ENCODE data around the gene SCYGR2. TPM values are rescaled to one million over a fixed set of nuclear protein-coding genes. Genes with fewer than 3 reads are reported as not detected.
A peak's percentile ranks its signal among the peaks of the same experiment; 100 is the strongest.

SCYGR2 gene
- total RNA-seq, 1 experiment from 2014 or later: not detected

- Histone ChIP-seq H3K36me3 (replicated peaks; ENCODE audit: control insufficient read depth, insufficient read depth, low read length) (no peaks in the 10 kb centered on the region), H3K4me3 (ENCODE audit: insufficient read depth, low read depth, low read length) (no peak overlapping the region), H3K27me3 (ENCODE audit: control insufficient read depth, insufficient read depth, low read length) (no peaks in the 10 kb centered on the region)
- no peak for DNase-seq
Observed at GRCh38 chr2:227597036-227597435, 1.7 kb upstream of the SCYGR2 start.

GRCh38 chr2:227597998-227598397 is 695 bp upstream of the SCYGR2 start:
- H3K36me3 ChIP-seq (replicated peaks; ENCODE audit: control insufficient read depth, insufficient read depth, low read length): no peaks in the 10 kb centered on the region
- DNase-seq: peak; percentile 42
- H3K4me3 ChIP-seq (ENCODE audit: insufficient read depth, low read depth, low read length): no peak overlapping the region
- no peaks in the 10 kb centered on the region for H3K27me3 ChIP-seq (ENCODE audit: control insufficient read depth, insufficient read depth, low read length)

GRCh38 chr2:227602358-227602757 is 3.7 kb downstream of the SCYGR2 start:
- H3K27me3 ChIP-seq (ENCODE audit: control insufficient read depth, insufficient read depth, low read length): no peaks in the 10 kb centered on the region
- H3K4me3 ChIP-seq (ENCODE audit: insufficient read depth, low read depth, low read length): no peak overlapping the region
- no peaks in the 10 kb centered on the region for H3K36me3 ChIP-seq (replicated peaks; ENCODE audit: control insufficient read depth, insufficient read depth, low read length)
- DNase-seq: no peak

GRCh38 chr2:227606476-227606875 is 7.8 kb downstream of the SCYGR2 start:
- no peaks in the 10 kb centered on the region for H3K27me3 ChIP-seq (ENCODE audit: control insufficient read depth, insufficient read depth, low read length)
- no peak for DNase-seq
- H3K36me3 ChIP-seq (replicated peaks; ENCODE audit: control insufficient read depth, insufficient read depth, low read length): no peaks in the 10 kb centered on the region
- H3K4me3 ChIP-seq (ENCODE audit: insufficient read depth, low read depth, low read length): no peak overlapping the region

- Histone ChIP-seq H3K4me3 (ENCODE audit: insufficient read depth, low read depth, low read length) (no peak overlapping the region), H3K36me3 (replicated peaks; ENCODE audit: control insufficient read depth, insufficient read depth, low read length) (no peaks in the 10 kb centered on the region), H3K27me3 (ENCODE audit: control insufficient read depth, insufficient read depth, low read length) (no peaks in the 10 kb centered on the region)
- DNase-seq: no peak
Observed at GRCh38 chr2:227607941-227608340, 9.2 kb downstream of the SCYGR2 start.

- DNase-seq: no peak
- H3K4me3 ChIP-seq (ENCODE audit: insufficient read depth, low read depth, low read length): no peak overlapping the region
- H3K27me3 ChIP-seq (ENCODE audit: control insufficient read depth, insufficient read depth, low read length): no peaks in the 10 kb centered on the region
- no peaks in the 10 kb centered on the region for H3K36me3 ChIP-seq (replicated peaks; ENCODE audit: control insufficient read depth, insufficient read depth, low read length)
Observed at GRCh38 chr2:227608561-227609338, 10.1 kb downstream of the SCYGR2 start.

GRCh38 chr2:227610123-227610522 is 11.4 kb downstream of the SCYGR2 start:
- H3K36me3 ChIP-seq (replicated peaks; ENCODE audit: control insufficient read depth, insufficient read depth, low read length): no peaks in the 10 kb centered on the region
- H3K27me3 ChIP-seq (ENCODE audit: control insufficient read depth, insufficient read depth, low read length): no peaks in the 10 kb centered on the region
- no peak overlapping the region for H3K4me3 ChIP-seq (ENCODE audit: insufficient read depth, low read depth, low read length)
- no peak for DNase-seq

- DNase-seq: no peak
- no peak overlapping the region for H3K4me3 ChIP-seq (ENCODE audit: insufficient read depth, low read depth, low read length)
- no peaks in the 10 kb centered on the region for H3K27me3 ChIP-seq (ENCODE audit: control insufficient read depth, insufficient read depth, low read length)
- H3K36me3 ChIP-seq (replicated peaks; ENCODE audit: control insufficient read depth, insufficient read depth, low read length): no peaks in the 10 kb centered on the region
Observed at GRCh38 chr2:227612546-227613271, 14.0 kb downstream of the SCYGR2 start.

GRCh38 chr2:227613272-227613660 is 14.6 kb downstream of the SCYGR2 start:
- Histone ChIP-seq H3K4me3 (ENCODE audit: insufficient read depth, low read depth, low read length) (no peak overlapping the region), H3K36me3 (replicated peaks; ENCODE audit: control insufficient read depth, insufficient read depth, low read length) (no peaks in the 10 kb centered on the region), H3K27me3 (ENCODE audit: control insufficient read depth, insufficient read depth, low read length) (no peaks in the 10 kb centered on the region)
- no peak for DNase-seq

GRCh38 chr2:227614246-227614645 is 15.6 kb downstream of the SCYGR2 start:
- Histone ChIP-seq H3K27me3 (ENCODE audit: control insufficient read depth, insufficient read depth, low read length) (no peaks in the 10 kb centered on the region), H3K36me3 (replicated peaks; ENCODE audit: control insufficient read depth, insufficient read depth, low read length) (no peaks in the 10 kb centered on the region), H3K4me3 (ENCODE audit: insufficient read depth, low read depth, low read length) (no peak overlapping the region)
- no peak for DNase-seq

- no peak for DNase-seq
- Histone ChIP-seq H3K4me3 (ENCODE audit: insufficient read depth, low read depth, low read length) (no peak within 1 kb of the TSS), H3K27me3 (ENCODE audit: control insufficient read depth, insufficient read depth, low read length) (no peaks in the 10 kb centered on the region), H3K36me3 (replicated peaks; ENCODE audit: control insufficient read depth, insufficient read depth, low read length) (no peaks in the 10 kb centered on the region)
Observed at GRCh38 chr2:227614740-227615139, 16.0 kb downstream of the SCYGR2 start, which contains the start of gene SCYGR3. Gene SCYGR3 (minus strand): TSS chr2:227614840. CDS start chr2:227614840, 0 bp downstream.

- Histone ChIP-seq H3K36me3 (replicated peaks; ENCODE audit: control insufficient read depth, insufficient read depth, low read length) (no peaks in the 10 kb centered on the region), H3K4me3 (ENCODE audit: insufficient read depth, low read depth, low read length) (no peak overlapping the region), H3K27me3 (ENCODE audit: control insufficient read depth, insufficient read depth, low read length) (no peaks in the 10 kb centered on the region)
- DNase-seq: no peak
Observed at GRCh38 chr2:227615181-227615580, 16.5 kb downstream of the SCYGR2 start.

GRCh38 chr2:227615906-227616305 is 17.2 kb downstream of the SCYGR2 start:
- H3K4me3 ChIP-seq (ENCODE audit: insufficient read depth, low read depth, low read length): no peak overlapping the region
- no peak for DNase-seq
- H3K27me3 ChIP-seq (ENCODE audit: control insufficient read depth, insufficient read depth, low read length): no peaks in the 10 kb centered on the region
- H3K36me3 ChIP-seq (replicated peaks; ENCODE audit: control insufficient read depth, insufficient read depth, low read length): no peaks in the 10 kb centered on the region

GRCh38 chr2:227616631-227617030 is 17.9 kb downstream of the SCYGR2 start:
- DNase-seq: peak; percentile 55
- Histone ChIP-seq H3K36me3 (replicated peaks; ENCODE audit: control insufficient read depth, insufficient read depth, low read length) (no peaks in the 10 kb centered on the region), H3K27me3 (ENCODE audit: control insufficient read depth, insufficient read depth, low read length) (no peaks in the 10 kb centered on the region), H3K4me3 (ENCODE audit: insufficient read depth, low read depth, low read length) (no peak overlapping the region)
